Measurements from ENCODE around the gene RAB18.

DNA sequence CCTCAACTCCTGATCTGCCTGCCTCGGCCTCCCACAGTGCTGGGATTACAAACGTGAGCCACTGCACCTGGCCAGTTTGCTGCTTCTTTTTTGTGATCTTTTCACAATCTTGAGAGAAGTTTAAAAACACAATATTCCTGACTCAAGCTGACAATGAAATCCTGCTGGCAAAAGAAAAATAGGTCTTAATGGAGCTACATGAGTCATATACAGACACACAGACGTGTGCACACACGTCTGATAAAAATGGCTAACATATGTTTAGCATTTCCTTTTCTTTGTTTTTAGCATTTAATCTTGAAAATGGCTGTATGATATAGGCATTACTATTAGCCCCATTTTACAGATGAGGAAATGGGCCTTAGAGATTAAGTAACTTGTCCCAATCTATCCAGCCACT, 29.4 kb upstream of the RAB18 start:
- TF ChIP-seq, protein P1, sequence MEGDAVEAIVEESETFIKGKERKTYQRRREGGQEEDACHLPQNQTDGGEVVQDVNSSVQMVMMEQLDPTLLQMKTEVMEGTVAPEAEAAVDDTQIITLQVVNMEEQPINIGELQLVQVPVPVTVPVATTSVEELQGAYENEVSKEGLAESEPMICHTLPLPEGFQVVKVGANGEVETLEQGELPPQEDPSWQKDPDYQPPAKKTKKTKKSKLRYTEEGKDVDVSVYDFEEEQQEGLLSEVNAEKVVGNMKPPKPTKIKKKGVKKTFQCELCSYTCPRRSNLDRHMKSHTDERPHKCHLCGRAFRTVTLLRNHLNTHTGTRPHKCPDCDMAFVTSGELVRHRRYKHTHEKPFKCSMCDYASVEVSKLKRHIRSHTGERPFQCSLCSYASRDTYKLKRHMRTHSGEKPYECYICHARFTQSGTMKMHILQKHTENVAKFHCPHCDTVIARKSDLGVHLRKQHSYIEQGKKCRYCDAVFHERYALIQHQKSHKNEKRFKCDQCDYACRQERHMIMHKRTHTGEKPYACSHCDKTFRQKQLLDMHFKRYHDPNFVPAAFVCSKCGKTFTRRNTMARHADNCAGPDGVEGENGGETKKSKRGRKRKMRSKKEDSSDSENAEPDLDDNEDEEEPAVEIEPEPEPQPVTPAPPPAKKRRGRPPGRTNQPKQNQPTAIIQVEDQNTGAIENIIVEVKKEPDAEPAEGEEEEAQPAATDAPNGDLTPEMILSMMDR (IDR thresholded peaks at IDR 0.05 in 4 of 5, conservative IDR thresholded peaks at IDR 0.05 in 1 of 5), result no peak
- TF ChIP-seq POLR2A (IDR thresholded peaks at IDR 0.05), result no peak

All from gastrocnemius medialis (tissue), 4 donors.